GM19463 (cell line): ENCODE data around the gene EFNA5.

Source experiments
- ATAC-seq: cut with Tn5 transposase; IDR thresholded peaks from one replicate; pipeline ENCODE4 v1.9.1; 2021; ENCODE audit warnings: mild to moderate bottlenecking, moderate library complexity; ENCODE audit not compliant: unreplicated experiment

EFNA5 gene

GRCh38 chr5:107403228-107403953 lies 267.3 kb downstream of the EFNA5 start:
- no peak for ATAC-seq

- ATAC-seq, result no peak
Observed at GRCh38 chr5:107402434-107403227, 268.1 kb downstream of the EFNA5 start.

- no peak for ATAC-seq
Observed at GRCh38 chr5:107401470-107402122, 269.1 kb downstream of the EFNA5 start.

- no peak for ATAC-seq
Observed at GRCh38 chr5:107400328-107400727, 270.4 kb downstream of the EFNA5 start.

GRCh38 chr5:107398703-107399102 lies 272.0 kb downstream of the EFNA5 start:
- ATAC-seq, result no peak

GRCh38 chr5:107396351-107396690 lies 274.4 kb downstream of the EFNA5 start:
- peak; percentile 45 for ATAC-seq

GRCh38 chr5:107395632-107396350 lies 274.9 kb downstream of the EFNA5 start:
- peak; percentile 86 for ATAC-seq

GRCh38 chr5:107393851-107394250 lies 276.9 kb downstream of the EFNA5 start:
- ATAC-seq, result no peak

- no peak for ATAC-seq
Observed at GRCh38 chr5:107391787-107392186, 278.9 kb downstream of the EFNA5 start.

- no peak for ATAC-seq
Observed at GRCh38 chr5:107389775-107390148, 281.0 kb downstream of the EFNA5 start.

GRCh38 chr5:107389130-107389774 lies 281.5 kb downstream of the EFNA5 start:
- peak; percentile 75 for ATAC-seq

- ATAC-seq, result peak; percentile 57
Observed at GRCh38 chr5:107388141-107388861, 282.4 kb downstream of the EFNA5 start.

GRCh38 chr5:107387526-107388140 lies 283.1 kb downstream of the EFNA5 start:
- no peak for ATAC-seq

GRCh38 chr5:107385708-107386107 lies 285.0 kb downstream of the EFNA5 start:
- ATAC-seq, result no peak

GRCh38 chr5:107384256-107384655 lies 286.5 kb downstream of the EFNA5 start:
- no peak for ATAC-seq

GRCh38 chr5:107383414-107383813 lies 287.3 kb downstream of the EFNA5 start:
- no peak for ATAC-seq

GRCh38 chr5:107381189-107381856 lies 289.4 kb downstream of the EFNA5 start:
- ATAC-seq, result no peak

GRCh38 chr5:107380654-107381053 lies 290.1 kb downstream of the EFNA5 start:
- no peak for ATAC-seq
